GDM1 (cell line): ENCODE results near the gene CMIP.

Experiments used
- DNase-seq: peaks from one replicate; lab custom pipeline; 2025; lab: John Stamatoyannopoulos, UW

Gene CMIP

DNA sequence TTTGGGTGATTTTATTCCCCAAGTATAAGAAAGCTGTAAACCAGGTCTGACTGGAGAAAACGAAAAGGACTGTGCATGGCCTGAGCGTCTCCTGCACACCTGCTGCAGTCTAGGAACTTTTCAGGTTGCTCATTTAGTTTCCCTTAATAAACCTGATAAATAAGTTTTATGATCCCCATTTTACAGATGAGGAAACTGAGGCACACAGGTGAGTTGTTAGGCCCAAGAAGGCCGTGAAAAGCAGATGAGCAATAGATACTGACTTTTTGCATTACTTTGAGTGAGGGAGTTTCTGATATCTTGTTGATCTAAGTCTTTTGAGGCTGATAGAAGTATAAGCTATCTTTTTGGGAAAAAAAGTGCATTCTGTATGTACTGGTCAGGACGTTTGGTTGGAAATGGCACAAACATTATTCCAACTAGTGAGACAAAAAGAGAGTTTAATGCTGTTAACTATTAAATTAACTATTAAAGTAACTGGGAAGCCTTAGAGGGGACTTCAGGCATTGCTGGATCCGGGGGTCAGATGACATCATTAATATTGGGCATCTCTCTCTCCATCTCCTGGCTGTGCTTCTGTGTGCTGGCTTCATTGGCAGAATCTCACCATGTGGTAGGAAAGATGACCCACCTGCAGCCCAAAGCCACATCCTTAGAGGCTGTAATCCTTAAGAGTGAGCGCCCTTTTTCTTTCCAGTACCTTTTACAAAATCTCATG is 163.4 kb downstream of the CMIP start:
- DNase-seq = no peak

DNA sequence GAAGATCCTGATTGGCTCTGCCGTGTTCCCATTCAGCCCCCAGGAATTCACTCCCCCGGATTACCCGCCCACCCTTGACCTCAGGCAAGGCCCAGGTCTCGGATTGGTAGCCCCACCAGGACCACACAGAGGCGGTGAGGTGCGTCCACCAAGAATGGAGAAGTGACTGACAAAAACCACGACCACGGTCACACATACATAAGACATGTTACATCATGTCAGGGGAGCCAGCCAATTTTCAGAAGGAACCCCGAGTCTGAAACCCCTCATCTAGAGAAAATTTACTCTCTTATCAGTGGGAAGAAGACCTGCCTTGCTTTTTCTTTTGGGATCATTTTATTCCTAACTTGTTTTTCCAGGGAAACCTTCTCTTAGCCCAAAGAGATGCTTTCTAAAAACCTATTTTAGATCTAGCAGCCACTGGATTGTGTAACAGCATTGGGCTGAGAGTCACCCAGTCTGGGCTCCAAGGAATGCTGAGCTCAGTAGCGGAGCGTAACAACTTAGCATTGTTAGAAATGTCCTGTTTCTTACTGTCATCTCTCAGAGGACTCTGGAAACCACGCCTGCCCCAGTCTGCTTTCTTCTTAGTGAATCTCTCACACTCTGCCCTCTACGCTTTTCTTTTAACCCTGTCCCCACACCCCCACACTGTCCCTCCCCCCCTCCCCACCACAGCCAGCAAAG is 164.1 kb downstream of the CMIP start:
- DNase-seq = no peak

GRCh38 chr16:81609323-81609892 is 164.8 kb downstream of the CMIP start:
- DNase-seq = no peak

DNA sequence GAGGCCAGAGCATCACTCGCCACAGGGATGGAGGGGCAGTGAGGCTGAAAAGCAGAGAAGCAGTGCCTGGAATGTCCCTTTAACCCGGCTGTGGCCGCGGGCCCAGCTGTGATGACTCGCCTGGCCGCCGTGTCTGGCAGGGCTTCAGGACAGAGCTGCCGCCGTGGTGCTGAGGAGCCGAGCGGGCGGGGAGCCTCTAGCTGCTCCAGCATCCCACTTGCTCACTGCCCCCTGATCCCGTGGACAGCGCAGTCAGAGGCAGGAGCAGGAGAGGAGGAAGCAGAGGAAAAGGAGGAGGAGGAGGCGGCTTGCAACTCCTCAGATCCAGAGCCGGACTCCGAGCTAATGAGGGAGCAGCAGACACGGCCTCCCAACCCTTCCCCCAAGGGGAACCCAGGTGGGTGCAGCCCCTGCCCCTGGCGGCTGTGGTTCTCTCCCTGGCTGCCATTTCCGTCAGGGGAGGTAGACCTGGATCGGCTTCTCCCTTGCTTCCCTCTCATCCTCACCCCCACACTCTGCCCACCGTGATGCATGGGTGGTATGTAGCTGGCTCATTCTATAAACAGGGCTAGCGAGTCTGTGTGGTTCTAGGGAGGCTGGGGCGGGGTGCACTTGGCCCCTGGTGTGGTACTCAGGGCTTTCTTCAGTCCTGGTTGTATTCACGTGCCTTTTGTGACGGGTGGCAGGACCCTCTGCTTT is 165.7 kb downstream of the CMIP start:
- DNase-seq = no peak

DNA sequence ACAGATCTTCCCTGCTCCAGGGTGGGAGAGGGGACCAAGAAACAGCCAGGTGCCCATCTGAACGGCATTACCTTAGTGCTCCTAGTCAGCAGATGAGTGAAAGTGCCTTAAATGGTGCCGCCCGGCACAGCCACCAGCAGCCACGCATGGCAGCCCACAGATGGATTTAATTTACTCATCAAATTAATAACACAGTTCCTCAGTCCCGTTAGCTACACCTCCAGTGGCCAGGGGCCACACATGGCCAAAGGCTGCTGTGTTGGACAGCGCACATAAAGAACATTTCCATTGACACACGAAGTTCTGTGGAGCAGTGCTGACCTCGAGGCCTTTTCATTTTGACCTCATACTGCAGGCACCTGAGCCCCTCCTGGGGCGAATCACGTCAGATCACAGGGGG is 166.3 kb downstream of the CMIP start:
- DNase-seq = no peak

- DNase-seq = no peak
These were observed 167.1 kb downstream of the CMIP start for GRCh38 chr16:81611721-81612120.

GRCh38 chr16:81612351-81613163 is 167.9 kb downstream of the CMIP start:
- DNase-seq = no peak

DNA sequence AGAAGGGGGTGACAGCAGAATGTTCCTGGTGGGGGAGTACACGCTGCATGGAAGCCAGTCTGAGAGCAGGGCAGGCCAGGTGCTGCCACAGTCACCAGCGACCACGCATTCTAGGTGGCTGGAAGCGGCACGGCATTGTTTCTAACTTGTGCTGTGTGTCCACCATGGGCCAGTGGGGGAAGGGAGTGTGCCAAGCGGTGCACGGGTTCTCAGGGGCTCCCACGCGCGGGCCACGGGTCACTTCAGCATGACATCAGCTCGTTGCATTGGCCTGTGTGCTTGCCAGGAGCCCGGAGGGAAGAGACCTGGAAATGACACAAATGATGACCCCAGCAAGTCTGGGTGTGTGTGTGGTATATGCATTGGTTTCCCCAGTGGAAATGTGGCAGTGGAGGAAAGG is 169.6 kb downstream of the CMIP start:
- no peak for DNase-seq

- no peak for DNase-seq
These were observed 170.2 kb downstream of the CMIP start for GRCh38 chr16:81614654-81615359.

- no peak for DNase-seq
These were observed 170.8 kb downstream of the CMIP start for GRCh38 chr16:81615411-81615810.

GRCh38 chr16:81615833-81616232 is 171.2 kb downstream of the CMIP start:
- DNase-seq = no peak

DNA sequence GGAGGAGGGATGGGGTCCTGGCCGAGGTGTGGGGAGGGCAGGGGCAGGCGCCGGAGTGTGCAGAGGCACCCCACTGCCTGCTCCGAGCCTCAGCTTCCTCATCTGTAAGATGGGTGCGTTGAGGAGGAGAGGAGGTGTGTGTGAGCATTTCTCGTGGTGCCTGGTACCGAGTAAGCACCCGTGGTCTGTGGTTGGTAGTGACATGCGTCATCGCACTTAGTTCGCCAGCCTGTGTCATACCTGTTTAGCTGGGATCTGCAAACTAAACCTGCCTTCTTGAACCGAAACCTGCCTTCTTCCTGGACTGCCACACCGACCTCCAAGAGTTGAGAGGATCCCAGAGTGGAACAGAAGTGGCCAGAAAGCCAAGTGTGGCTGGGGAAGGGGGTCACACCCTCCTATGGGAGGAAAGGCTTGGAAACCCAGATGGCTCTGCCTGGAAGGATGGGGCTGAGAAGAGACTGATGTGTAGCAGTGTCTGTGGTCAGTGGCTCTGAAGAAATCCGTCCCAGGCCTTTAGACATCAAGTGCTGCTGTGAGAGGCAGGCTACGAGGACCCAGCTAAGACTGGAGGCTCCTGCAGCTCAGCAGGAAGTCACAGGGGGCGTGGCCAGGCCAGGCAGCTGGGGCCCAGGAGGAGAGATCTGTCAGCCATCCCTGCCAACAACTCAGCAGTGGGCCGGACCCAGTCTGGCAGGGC is 171.9 kb downstream of the CMIP start:
- no peak for DNase-seq

- DNase-seq = no peak
These were observed 172.4 kb downstream of the CMIP start for GRCh38 chr16:81617021-81617346.

DNA sequence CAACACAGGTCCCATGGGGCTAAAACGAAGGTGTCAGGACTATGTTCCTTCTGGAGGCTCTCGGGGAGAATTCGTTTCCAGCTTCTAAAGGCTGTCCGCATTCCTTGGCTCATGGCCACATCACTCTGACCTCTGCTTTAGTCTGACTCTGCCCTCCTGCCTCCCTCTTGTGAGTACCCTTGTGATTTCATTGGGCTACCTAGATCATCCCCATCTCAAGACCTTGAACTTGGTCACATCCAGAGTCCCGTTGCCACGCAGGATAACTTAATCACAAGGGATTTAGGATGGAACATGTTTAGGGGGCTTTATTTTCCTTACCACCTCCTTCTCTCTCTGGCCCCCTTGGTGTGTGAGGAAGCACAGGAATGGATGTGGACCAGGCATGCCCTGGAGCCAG is 173.6 kb downstream of the CMIP start:
- DNase-seq = no peak

DNA sequence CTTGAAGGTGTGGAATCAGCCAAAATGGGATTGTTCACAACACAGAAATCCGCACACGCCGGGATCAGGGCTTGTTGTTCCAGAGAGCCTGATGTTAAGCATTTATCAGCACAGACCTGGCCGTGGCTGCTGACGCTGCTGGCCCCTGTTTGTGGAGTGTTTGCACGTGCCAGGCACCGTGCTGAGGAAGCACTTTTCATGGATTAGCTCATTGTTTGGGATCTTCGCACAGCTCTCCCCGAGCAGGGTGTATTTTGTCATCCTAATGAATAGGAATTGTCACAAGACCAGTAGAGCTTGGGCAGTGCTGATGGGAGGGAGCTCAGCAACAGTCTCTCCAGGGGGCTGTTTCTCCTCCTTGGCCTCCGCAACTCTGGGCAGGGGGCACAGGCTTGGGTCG is 174.1 kb downstream of the CMIP start:
- no peak for DNase-seq

DNA sequence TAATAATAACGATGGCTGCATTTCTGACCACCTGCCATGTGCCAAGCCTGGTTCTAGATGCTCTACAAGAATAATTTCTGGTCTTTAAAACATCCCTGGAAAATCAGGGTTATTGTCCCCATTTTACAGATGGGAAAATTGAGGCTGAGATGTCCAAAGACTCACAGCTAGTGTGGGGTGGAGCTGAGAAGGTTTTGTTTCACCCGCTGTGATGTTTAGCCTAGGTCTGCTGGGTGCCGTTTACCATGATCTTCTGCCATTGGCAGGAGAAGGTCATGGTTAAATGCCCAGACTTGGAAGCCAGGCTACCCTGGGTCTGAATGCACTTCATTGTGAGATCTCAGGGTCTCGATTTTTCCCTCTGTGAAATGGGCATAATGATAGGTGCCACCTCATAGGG is 175.4 kb downstream of the CMIP start:
- no peak for DNase-seq

DNA sequence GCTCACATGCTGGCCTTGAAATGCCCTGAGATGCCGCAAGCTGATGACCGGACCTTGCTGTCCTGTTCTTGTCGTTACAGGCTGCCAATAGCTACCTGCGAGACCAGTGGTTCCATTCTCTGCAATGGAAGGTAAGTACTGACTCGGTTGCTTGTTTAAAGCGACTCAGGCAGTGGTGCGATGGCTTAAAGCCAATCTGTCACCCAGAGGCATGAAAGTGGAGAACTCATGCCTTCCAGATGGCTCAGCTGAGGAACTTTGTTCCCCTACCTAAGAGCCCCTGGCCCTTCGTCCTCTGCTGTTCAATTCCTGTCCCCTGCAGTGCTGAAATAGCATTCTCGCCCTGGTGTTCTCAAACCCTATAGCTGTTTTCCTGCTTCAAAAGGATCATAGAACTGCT is 176.2 kb downstream of the CMIP start:
- DNase-seq = no peak

DNA sequence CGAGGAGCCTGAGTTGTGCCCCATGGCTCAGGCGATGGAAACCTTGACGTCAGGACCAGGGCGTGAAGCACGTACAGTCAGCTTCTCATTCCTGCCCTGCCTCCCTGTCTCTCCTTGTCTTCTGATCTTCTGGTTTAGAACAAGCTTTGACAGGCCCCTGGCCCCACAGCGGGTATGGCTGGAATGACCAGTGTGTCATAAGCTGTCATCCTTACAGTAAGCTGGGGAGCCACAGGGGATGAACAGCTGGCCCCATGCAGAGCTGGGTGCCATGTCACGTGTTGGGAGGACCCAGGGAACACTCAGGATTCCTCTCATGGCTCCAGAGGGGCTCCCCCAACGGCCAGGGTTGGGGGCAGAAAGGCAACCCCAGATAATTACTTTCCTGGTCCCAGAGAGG is 176.9 kb downstream of the CMIP start:
- DNase-seq = no peak

- DNase-seq = no peak
These were observed 178.9 kb downstream of the CMIP start for GRCh38 chr16:81623365-81624102.

- DNase-seq = no peak
These were observed 179.8 kb downstream of the CMIP start for GRCh38 chr16:81624403-81624759.
